IPS-18a (cell line): Measurements from ENCODE around the gene POU6F2.

Source experiments
- H3K27ac ChIP-seq: one replicate; pipeline ENCODE4 v1.5.1; 2013; ENCODE audit warnings: low read length
- H3K27me3 ChIP-seq: one replicate; pipeline ENCODE4 v1.6.1; 2013; ENCODE audit warnings: mild to moderate bottlenecking, low read length; ENCODE audit not compliant: control insufficient read depth, insufficient read depth
- H3K36me3 ChIP-seq: one replicate; pipeline ENCODE4 v1.6.1; 2013; ENCODE audit warnings: low read depth, low read length; ENCODE audit not compliant: control insufficient read depth
- H3K4me1 ChIP-seq: one replicate; pipeline ENCODE4 v1.6.1; 2013; ENCODE audit warnings: low read depth, low read length; ENCODE audit not compliant: control insufficient read depth
- H3K4me3 ChIP-seq: one replicate; pipeline ENCODE4 v1.5.1; 2013; ENCODE audit warnings: low read length
- H3K9ac ChIP-seq: one replicate; pipeline ENCODE4 v1.6.1; 2013; ENCODE audit warnings: mild to moderate bottlenecking, low read length, moderate library complexity
- H3K9me3 ChIP-seq: one replicate; pipeline ENCODE4 v1.6.1; 2013; ENCODE audit warnings: low read depth, low read length; ENCODE audit not compliant: control insufficient read depth

The POU6F2 gene

DNA sequence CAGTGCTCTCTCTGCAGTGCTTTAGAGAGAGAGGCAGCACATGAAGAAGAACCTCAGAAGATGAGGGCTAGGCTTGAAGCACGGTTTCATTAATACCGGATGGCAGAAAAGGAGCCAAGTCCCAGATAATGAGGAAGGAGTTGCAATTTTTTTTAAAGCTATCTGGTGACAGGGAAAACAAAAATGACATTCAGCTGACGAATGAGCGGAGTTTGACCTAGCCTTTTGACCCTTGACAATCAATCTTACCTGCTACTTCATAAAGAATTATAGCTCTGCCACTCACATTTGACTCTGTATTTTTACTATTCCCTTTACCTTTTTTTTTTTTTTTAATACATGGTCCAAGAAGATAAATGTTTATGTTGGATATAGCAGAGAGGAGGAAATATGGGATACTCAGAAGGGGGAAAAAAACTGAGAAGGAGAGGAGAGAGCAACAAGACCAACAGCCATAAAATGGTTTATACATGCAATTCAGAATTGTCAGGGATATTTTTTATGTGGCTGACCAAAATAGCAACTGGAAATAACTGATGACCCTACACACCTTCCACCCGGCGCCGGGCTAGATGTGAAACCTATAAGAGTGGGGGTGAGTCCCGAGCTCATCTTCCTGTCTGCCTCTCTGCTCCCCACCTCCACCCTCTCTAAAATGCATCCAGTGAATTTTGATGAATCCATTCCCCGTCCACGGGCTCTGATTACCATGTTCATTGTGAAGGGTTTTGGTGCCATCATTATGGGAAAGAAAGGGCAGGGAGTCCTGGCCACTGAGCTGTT, 314.1 kb downstream of the POU6F2 start:
- Histone ChIP-seq H3K9ac (no peak overlapping the region), H3K27ac (no peak overlapping the region), H3K4me1 (no peaks in the 10 kb centered on the region), H3K4me3 (no peak overlapping the region), H3K9me3 (no peaks in the 10 kb centered on the region), H3K36me3 (no peaks in the 10 kb centered on the region), H3K27me3 (no peaks in the 10 kb centered on the region)

DNA sequence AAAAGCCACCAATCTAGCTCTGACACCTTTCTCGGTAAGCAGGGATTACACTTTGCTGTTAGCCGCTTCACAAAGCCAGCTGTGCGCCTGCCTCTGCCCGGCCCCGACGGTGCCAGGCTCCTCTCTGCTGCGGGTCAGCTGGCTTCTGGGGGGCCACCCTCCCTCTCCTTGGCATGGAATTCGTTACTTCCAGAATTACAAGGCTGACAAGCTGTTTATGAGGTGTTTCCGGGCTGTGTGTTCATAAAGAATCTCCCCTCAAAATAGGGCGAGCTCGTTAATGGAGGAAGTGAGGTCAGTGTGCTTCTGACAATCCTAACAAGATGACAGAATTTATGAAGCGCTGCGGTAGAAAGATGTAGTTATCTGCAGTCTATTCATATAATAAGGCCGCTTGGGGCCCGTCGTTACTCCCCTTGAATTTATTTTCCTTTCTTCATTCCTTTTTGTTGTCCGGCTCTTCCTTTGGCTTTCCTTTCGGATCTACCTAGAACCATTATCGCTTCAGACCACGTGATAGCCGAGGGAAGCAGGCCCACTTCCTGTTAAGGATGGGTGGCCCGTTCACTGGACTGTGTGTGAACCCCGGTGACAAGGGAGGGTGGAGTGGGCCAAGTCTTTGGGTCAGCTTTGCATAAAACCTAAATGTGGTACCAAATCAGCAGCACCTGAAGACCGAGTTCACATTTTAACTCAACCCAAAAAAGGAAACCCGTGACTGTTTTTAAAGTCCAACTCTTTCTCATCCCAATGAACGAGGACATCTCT, 315.5 kb downstream of the POU6F2 start:
- H3K4me3 ChIP-seq: no peak overlapping the region
- no peaks in the 10 kb centered on the region for H3K27me3 ChIP-seq
- H3K9me3 ChIP-seq: no peaks in the 10 kb centered on the region
- H3K36me3 ChIP-seq: no peaks in the 10 kb centered on the region
- H3K4me1 ChIP-seq: no peaks in the 10 kb centered on the region
- no peak overlapping the region for H3K9ac ChIP-seq
- no peak overlapping the region for H3K27ac ChIP-seq

DNA sequence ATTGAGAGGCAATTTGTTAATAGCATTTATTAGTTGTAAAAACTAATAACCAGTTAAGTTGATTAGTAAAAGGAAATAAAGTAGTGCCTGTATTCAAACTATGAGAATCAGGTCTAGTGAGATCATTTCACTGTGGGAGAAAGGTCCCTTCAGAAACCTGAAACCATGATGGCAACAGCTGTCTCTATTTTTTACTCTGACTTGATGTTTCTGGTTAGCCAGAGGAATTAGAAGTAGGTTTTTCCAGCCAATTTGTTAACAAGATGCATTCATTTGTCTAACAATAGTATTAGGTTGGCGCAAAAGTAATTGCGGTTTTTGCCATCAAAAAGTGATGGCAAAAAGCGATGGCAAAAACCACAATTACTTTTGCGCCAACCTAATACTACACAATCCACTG, 316.3 kb downstream of the POU6F2 start:
- H3K9ac ChIP-seq: no peak overlapping the region
- no peaks in the 10 kb centered on the region for H3K9me3 ChIP-seq
- no peaks in the 10 kb centered on the region for H3K27me3 ChIP-seq
- H3K4me3 ChIP-seq: no peak overlapping the region
- H3K4me1 ChIP-seq: no peaks in the 10 kb centered on the region
- no peaks in the 10 kb centered on the region for H3K36me3 ChIP-seq
- H3K27ac ChIP-seq: no peak overlapping the region

DNA sequence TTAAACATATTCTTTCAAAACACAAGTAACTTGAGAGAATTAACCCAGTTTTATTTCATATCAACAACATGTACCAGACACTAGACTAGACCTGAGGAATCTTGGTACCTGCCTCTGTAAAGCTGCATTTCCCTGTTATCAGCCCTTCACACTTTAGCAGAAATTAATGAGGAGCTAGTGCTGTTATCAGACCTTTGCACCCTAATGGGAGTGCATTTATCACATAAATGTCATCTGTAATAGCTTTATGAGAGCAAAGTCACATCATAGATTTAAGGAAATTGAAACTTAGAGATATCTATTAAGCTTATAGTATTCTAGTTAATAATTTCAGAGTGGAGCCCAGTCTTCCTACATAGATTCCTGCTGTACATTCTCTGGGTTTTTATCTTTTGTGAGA, 318.1 kb downstream of the POU6F2 start:
- no peaks in the 10 kb centered on the region for H3K4me1 ChIP-seq

DNA sequence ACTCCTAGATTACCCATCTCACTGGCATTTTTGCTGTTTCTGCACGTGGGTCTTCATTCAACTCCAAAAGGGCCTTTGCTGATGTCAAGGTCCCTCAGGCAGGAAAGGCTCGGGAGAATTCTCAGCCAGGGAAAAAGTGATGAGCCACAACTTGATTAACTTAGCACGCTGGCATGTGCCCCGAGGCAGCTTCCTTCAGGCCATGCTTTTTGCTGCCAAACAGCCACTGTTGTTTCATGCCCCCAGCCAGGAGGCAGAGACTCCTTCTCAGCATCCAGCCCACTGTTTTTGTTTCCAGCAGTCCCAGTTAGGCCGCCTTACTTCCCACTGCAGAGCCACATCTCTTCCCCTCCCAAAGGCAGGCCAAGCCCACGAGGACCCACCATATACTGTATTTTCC, 322.0 kb downstream of the POU6F2 start:
- Histone ChIP-seq H3K36me3 (no peaks in the 10 kb centered on the region), H3K9me3 (no peaks in the 10 kb centered on the region), H3K4me1 (no peaks in the 10 kb centered on the region), H3K4me3 (no peak overlapping the region), H3K27ac (no peak overlapping the region), H3K27me3 (no peaks in the 10 kb centered on the region), H3K9ac (no peak overlapping the region)

More for the DNA sequence above, 318.1 kb downstream of the POU6F2 start:
- H3K36me3 ChIP-seq: no peaks in the 10 kb centered on the region
- no peak overlapping the region for H3K27ac ChIP-seq
- H3K9me3 ChIP-seq: no peaks in the 10 kb centered on the region
- no peak overlapping the region for H3K9ac ChIP-seq
- no peak overlapping the region for H3K4me3 ChIP-seq
- no peaks in the 10 kb centered on the region for H3K27me3 ChIP-seq

DNA sequence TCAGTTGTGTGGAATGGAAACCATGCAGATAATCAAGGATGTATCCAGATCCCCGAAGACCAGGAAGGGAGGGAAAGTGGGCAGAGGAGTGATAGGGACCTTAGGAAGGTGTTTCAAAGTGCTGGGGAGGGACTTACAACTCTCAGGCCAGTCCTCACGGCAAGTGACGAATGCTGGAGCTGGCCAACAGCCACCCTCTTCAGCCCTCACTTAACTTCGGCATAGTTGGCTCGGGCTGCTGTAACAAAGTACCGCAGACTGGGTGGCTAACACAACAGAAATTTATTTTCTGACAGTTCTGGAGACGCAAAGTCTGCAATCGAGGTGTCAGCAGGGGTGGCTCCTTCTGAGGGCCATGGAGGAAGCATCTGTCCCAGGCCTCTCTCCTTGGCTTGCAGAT, 322.6 kb downstream of the POU6F2 start:
- H3K4me3 ChIP-seq: no peak overlapping the region
- H3K9ac ChIP-seq: no peak overlapping the region
- no peaks in the 10 kb centered on the region for H3K27me3 ChIP-seq
- H3K36me3 ChIP-seq: no peaks in the 10 kb centered on the region
- no peaks in the 10 kb centered on the region for H3K9me3 ChIP-seq
- H3K27ac ChIP-seq: no peak overlapping the region
- H3K4me1 ChIP-seq: no peaks in the 10 kb centered on the region

DNA sequence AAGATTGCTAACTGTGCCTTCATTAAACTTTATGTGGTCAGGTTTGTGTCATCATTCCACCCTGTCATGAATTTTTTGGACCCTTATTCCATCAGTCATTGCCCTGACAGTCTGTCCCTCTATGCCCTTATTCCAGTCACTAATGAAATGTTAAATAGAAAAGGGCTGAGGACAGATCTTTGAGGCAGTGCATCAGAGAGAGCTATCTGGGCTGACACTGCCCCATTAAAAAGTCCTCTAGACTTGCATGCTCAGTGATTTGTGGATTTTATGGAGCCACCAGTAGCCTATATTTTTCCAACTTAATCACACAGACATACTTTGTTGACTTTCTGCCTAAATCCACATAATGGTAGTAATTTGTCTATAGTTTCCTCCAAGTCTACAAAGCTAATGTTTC, 323.8 kb downstream of the POU6F2 start:
- Histone ChIP-seq H3K36me3 (no peaks in the 10 kb centered on the region), H3K27me3 (no peaks in the 10 kb centered on the region), H3K9me3 (no peaks in the 10 kb centered on the region), H3K4me3 (no peak overlapping the region), H3K9ac (no peak overlapping the region), H3K4me1 (no peaks in the 10 kb centered on the region), H3K27ac (no peak overlapping the region)

DNA sequence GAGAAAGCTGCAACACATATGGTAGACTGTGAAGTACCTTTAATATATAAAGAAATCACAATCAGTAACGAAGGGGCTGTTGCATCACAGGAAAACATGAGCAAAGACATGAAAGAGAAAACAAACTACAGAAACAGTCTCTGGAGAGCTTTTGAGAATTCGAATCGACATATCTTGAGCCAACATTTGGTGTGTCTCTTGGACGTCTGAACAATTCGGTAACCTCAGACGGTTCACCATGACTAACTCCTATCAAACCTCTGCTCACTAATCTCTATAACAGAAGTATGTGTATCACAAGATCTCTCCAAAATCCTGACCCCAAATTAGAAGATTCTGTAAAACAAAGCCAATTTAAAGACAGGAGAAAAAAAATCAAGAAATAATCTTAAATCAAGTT, 326.5 kb downstream of the POU6F2 start:
- no peaks in the 10 kb centered on the region for H3K36me3 ChIP-seq
- H3K4me1 ChIP-seq: no peaks in the 10 kb centered on the region
- H3K27me3 ChIP-seq: no peaks in the 10 kb centered on the region
- H3K9ac ChIP-seq: no peak overlapping the region
- no peak overlapping the region for H3K27ac ChIP-seq
- no peaks in the 10 kb centered on the region for H3K9me3 ChIP-seq
- no peak overlapping the region for H3K4me3 ChIP-seq

DNA sequence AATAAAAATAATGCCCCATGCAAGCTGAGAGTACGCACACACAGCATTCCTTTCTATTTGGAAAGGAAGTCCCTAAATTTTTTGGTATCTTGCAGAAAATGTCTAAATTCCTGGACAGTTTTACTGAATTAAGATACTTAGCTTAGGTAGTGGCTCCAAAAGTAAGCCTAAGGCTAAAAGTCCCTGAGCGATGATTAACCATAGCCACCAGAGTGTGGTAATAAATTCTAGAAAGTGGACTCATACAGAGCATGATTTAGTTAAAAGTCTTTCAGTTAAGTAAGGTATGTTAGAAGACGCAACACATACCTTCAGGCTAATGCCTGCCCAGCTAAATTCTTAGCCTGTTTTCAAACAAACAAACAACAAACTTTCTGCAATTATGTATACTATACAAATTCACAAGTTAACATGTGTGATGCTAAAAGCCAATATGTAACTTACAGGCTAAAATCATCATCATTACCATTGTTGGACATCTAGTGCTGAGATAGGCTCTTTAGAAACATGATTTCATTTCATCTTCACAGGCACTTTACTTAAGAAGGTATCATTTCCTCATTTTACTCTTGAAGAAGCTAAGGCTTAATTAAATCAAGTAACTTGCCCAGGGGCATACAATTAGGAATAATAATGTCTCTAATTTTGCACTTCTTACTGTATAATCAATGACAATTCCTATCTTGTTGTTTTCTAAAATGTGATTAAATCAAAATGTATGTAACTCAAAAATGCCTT, 327.1 kb downstream of the POU6F2 start:
- no peaks in the 10 kb centered on the region for H3K27me3 ChIP-seq

DNA sequence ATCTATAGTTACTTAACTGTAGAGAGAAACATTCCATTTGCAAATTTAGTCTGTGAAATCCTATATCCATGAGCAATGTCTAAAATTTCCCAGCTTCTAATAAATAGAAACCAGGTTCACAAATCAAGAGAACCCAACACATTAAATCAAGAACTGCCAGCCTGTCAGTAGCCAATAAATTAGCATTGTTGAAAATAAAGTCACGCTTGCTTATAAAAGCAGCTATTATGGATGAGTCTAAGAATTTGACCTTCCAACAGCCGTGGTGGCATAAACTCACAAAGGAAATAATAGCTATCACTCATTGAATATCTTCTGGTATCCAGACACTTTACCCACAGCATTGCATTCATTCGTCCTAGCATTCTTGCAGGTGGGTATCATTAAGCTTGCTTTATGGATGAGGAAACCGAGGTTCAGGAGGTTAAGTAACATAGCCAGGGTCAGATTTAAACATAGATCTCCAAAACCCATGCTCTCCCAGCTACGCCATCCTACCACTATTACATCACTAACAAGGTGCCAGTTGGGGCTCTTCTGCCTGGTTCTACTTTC, 328.4 kb downstream of the POU6F2 start:
- peaks cover 12% of the 10 kb centered on the region for H3K4me1 ChIP-seq
- H3K27me3 ChIP-seq: no peaks in the 10 kb centered on the region
- H3K36me3 ChIP-seq: no peaks in the 10 kb centered on the region
- no peaks in the 10 kb centered on the region for H3K9me3 ChIP-seq
- no peak overlapping the region for H3K9ac ChIP-seq
- no peak overlapping the region for H3K27ac ChIP-seq
- no peak overlapping the region for H3K4me3 ChIP-seq

More for the DNA sequence above, 327.1 kb downstream of the POU6F2 start:
- no peak overlapping the region for H3K9ac ChIP-seq
- H3K4me1 ChIP-seq: no peaks in the 10 kb centered on the region
- no peaks in the 10 kb centered on the region for H3K36me3 ChIP-seq
- H3K9me3 ChIP-seq: no peaks in the 10 kb centered on the region
- H3K4me3 ChIP-seq: no peak overlapping the region
- H3K27ac ChIP-seq: no peak overlapping the region

DNA sequence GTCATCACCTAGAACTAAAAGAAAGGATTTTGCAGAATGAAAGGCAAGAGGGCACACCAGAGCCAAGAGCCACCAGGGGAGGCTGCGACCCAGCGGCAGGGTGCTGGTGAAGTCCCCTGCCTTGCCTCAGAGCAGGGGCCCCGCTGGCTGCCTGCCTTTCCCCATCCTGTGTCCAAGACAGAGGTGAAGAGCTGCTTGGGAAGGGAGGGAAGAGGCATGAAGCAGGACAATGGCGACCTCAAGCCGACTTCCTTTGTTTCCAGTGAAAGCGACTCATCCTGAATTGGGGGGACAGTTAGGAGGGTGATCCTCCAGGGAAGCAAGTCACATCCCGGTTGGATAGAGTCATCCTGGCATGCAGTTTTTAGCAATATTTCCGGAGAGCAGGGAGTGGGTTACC, 333.0 kb downstream of the POU6F2 start:
- Histone ChIP-seq H3K36me3 (no peaks in the 10 kb centered on the region), H3K27me3 (no peaks in the 10 kb centered on the region), H3K4me1 (peaks cover 32% of the 10 kb centered on the region), H3K9me3 (no peaks in the 10 kb centered on the region), H3K9ac (no peak overlapping the region), H3K27ac (no peak overlapping the region), H3K4me3 (no peak overlapping the region)
